ENCODE results near the gene SV2C. TPM values are rescaled to one million over a fixed set of nuclear protein-coding genes. Genes with fewer than 3 reads are reported as not detected.
A peak's percentile ranks its signal among the peaks of the same experiment; 100 is the strongest.

The SV2C gene
- total RNA-seq, 1 experiment from 2014 or later, result not detected

DNA sequence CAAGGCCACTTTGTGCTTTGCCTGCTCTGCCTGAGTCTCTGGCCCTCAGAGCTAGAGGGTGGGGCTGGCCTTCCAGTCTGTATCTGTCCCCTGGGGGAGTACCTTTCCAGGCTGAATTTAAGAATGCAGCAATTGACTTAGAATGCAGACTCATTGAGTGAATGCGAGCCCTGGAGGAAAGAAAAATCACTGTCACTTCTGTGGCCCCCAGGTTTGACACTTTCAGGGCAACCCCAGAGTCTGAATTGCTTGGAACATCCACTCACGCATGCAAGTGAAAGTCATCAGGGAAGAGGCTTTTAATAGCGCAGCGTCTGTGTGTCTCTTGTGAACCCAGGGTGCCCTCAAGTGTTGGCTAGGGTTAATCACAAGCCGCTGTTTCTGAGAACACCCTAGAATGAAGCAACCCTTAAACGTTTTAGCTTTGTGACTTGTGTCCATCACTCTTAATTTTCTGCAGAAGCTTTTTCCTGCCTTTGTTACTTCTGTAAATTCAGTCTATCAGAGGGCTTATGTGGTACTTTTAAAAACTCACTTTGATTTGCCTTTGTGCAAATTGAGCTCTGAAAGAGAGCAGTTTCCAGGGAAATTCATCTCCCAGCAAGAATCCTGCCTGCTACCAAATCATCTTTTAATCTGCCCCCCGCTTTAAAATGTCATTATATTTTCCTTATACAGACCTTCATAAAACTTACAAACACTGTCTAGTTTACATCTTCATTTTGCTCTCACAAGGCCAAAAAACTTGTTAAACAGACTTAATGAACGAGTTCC lies 173.1 kb downstream of the SV2C start:
- peak; percentile 68 for DNase-seq (ENCODE audit: low spot score)

DNA sequence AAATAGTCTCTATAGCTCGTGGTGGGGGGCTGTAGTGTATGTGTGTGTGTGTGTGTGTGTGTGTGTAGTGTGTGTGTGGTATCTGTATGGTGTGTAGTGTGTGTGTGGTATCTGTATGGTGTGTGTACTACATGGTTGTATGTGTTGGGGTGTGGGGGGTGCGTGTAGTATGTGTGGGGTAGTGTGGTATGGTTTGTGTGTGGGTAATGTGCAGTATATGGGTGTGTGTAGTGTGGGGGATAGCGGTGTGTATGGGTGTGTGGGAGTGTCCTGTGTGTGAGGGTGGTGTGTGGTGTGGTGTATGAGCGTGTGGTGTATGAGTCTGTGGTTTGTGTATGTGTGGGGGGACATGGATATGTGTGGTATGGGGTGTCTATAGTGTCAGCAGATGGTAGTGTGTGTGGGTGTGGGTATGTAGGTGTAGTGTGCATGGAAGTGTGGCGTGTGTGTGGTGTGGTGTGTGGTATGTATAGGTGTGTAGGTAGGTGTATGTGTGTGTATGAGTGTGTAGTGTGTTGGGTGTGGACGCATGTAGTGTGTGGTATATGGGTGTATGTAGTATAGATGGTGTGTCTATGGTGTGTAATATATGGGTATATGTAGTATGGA lies 174.1 kb downstream of the SV2C start:
- DNase-seq (ENCODE audit: low spot score), result no peak

DNA sequence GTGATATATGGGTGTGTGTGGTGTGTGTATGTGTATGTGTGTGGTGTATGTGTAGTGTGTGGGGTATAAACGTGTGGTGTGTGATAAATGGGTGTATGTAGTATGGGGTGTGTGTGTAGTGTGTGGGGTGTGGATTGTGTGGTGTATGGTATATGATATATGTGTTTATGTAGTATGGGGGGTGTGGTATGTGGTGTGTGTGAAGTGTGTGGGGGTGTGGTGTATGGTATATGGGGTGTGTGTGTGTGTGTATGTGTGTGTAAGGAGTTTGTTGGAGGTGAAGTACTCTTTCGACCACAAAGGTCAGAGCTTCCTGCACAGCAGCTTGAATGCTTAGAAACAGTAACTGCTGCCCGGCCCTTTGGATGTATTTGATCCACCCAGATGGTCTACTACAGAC lies 174.7 kb downstream of the SV2C start:
- no peak for DNase-seq (ENCODE audit: low spot score)

DNA sequence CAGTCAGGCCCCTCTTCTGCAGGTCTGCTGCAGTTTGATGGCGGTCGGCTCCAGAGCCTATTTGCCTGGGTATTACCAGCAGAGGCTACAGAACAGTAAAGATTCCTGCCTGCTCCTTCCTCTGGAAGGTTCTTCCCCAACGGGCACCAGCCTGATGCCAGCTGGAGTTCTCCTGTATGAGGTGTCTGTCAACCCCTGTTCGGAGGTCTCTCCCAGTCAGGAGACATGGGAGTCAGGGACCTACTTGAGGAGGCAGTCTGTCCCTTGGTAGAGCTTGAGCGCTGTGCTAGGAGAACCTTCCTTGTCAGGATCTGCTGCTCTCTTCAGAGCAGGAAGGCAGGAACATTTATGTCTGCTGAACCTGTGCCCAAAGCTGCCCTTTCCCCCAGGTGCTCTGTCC lies 181.5 kb downstream of the SV2C start:
- no peak for DNase-seq (ENCODE audit: low spot score)

DNA sequence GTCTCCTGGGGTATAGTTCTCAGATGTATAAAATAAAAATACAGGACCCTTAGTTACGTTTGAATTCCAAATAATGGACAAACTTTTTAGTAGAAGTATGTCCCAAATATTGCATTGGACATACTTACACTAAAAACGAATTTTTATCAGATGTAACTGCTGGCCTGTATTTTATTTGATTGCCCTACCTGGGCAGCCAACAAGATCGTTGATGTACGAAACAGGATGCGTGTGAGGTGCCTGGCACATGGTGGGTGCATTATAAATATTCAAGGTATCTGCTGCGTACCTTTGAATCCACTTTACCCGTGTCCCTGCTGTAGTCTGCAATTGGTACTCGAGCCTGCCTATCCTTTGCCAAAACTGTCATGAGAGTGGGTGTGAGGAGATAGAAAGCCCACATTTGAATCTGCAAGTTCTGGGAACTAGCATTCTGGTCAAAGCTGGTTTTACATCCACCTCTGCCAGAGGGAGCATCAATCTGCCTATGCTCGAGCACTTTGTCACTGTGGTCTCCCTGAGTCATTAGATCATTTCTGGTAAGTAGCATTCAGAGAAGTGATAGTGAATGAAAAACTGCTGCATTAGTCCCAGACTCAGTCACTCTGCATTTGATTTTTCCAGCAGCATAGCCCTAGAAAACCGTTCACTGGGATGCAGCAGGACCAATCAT lies 186.2 kb downstream of the SV2C start:
- DNase-seq (ENCODE audit: low spot score), result peak; percentile 53

DNA sequence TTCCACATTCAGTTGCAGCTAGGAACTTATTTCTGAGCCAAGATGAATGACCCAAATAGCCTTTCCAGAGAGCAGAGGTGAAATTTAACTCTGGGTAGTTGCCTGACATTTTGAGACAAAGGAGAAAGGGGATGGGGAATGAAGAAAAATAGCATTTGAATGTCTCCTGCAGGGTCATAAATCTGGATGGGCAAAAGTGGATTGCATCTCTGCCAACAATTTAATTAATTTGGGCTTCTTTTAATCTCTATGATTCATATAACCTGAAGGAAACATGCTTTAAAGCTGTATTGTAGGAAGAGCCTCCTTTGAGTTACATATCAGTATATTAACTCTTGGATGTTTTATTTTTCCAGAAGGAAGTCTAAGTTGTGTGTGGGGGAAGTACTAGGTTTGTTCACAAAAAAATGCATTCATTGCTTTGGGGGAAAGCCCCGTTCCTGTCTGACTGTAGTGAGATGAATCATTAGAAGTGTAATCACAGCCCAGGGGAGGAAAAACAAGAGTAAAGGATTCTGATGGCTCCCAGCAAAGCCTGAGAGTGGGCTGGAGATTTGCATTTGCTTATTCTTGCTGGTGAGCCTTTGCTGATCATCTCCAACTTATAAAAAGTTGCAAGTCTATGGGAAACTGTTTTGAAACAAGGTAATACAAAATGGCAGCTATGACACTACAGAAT lies 186.9 kb downstream of the SV2C start:
- DNase-seq (ENCODE audit: low spot score), result peak; percentile 76

DNA sequence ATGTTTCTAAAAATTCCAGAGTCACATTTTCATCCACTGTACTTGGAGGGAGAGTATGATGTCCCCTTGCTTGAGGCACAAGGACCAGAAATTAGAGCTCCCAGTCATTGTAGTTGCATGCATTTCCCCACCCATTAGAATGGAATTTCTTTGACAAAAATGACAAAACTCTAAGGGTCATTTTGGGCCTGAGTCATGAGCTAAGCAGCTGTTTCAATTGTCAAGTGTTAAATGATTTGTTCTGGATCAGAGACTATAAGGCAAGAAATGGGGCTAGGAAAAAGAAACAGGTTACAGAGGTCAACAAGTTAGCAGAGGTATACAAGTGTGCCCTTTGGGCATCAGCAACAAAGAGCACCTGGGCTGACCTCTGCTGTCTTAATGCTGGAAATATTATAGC lies 188.7 kb downstream of the SV2C start:
- no peak for DNase-seq (ENCODE audit: low spot score)

DNA sequence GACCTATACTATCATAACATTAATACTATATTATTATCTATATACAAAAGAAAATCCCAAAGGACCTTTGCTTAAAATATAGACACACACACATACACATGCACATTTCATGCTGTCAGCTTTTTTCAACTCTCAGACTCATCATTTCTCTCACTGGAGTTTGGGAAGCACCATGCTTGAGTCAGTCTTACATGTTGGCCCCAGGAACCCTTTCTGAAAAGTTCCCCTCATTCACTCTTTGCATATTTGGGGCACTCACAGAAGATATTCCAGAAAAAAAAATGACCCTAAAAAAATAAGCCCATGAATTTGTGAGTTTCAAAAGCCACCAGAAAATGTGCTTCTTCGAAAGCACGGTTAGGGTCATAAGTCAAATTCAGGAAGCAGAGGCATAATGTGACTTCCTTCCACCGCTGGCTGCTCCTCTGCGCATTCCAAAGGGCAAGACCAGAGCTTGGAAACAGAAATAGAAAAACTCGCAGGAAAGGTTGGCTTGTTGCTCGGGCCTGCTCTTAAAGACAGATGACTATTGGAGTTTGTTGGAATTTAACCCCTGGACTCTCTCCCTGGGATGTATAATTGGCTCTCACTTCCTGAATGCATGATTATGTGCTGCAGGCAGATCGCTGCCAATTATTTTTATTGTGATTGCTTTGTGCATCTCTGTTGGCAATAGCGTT lies 190.2 kb downstream of the SV2C start:
- DNase-seq (ENCODE audit: low spot score), result no peak

DNA sequence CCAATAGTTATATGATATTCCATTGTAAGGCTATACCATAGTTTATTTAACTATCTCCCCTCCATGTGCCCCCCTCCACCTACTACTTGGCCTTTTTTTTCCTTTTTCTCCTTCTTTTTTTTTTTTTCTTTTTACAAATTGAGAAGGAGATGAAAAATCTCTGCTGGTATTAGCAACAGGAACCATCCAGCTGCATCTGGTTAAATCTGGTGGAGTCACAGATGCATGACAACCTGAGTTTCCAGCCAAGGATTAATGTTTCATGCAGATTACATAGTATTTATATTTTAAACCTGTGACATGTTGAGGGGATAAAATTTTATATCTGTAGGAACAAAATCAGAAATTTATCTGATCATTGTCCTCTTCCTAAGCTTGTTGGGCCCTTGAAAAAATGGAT lies 191.4 kb downstream of the SV2C start:
- no peak for DNase-seq (ENCODE audit: low spot score)

DNA sequence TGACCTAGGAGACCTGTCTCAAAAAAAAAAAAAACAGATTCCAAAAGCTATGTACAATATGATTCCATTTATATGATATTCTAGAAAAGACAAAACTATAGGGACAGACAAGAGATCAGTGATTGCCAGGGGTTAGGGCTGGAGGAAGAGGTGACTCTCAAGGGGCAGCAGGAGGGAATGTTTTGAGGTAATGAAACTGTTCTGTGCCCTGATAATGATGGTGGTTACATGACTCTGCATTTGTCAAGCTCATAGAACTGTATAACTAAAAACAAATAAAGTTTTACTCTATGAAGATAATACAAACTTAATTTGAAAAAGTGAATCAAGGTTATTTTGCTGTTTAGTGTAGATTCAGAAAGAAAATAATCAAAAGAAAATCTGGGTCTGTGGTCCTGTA lies 194.6 kb downstream of the SV2C start:
- no peak for DNase-seq (ENCODE audit: low spot score)

DNA sequence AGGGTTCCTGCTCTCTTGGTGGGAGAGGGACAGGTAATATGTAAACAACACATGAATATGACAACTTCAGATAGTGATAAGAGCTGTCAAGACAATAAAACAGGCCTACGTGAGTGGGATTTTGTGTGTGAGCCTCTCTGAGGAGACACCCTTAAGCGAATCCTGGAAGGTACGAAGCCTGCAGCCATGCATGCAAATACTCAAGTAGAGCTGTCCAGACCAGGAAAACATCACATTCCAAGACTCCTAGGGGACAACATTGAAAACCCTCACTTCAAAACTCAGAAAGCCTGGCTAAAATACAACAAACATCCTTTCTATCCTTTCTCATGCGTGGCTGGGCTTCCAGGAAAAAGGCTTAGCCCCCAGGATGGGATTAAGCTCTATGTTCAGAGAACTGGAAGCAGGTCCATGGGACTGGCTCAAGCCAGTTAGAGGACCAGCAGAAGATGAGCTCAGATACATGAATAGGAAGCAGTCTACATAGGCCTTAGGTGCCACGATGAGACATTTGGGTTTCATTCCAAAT lies 195.1 kb downstream of the SV2C start:
- DNase-seq (ENCODE audit: low spot score), result no peak

DNA sequence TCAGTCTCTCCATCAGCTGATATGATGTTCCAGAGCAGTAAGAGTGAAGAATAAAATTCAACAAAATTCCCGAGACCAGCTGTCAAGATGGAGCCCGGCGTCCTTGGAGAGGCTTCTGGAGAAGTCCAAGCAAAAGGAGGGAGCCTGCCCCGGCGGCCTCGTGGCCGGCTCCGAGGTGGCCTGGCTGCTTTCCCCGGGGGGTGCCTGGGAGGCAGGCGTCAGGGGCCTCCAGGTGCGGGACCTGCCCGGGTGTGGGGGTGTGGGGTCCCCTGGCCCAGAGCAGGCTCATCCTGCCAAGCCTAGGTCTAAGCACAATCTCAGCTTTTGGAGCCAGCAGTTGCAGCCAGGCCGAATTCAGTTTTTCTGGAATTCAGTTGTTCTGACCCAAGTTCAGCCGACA lies 197.3 kb downstream of the SV2C start:
- no peak for DNase-seq (ENCODE audit: low spot score)

DNA sequence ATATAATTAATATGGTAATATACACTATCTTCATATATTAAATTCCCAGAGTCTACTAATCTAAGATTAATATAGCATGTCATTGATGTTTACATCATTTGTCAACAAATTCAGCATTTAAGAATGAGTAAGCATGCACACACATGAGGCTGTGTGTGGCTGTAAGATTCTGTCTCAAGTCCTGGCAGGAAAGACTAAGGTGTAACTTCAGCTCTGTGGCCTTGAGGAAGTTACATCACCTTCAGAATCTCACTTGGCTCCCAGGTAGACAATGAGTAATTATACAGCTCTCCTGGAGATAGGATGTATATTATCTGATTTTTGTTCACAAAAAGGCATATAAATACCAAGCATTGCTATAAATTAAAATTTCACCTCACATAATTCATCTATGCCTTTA lies 200.5 kb downstream of the SV2C start:
- no peak for DNase-seq (ENCODE audit: low spot score)

DNA sequence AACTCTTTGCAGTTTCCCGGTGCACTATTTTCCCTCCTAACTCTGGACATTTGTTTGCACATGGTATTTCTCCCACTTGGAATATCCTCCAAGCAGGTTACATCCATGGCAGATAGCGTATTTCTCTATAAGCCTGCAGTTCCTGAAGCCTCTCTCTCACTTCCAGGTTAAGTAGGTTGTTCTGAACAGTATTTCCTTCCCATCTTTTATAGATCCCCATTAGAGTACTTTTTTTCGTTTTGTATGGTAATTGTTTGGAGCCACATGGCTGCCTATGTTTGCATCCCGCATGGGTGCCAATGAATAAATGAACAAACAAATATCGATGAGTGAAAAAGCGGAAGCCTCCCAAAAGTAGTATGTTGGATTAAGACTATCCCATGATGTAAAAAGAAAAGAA lies 206.5 kb downstream of the SV2C start:
- no peak for DNase-seq (ENCODE audit: low spot score)

DNA sequence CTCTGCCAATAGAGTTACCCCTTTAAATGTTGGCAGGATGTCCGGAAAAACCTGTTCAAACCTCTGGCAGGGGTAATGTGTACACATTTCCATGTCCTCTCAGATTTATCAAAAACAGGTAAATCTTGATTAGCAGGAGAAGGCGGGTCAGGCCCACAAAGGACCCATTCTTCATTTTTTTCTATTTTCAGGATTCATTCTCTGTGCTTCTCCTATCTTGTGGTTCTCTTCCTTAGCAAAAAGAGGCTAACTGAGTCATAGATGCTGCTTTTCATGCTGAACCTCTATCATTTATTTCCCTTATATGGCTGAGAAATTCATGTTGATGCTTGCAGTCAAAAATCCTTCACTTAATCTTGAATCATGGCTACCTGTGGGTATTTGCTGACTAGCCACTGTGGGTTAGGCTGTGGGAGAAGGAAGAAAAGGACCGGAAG lies 207.2 kb downstream of the SV2C start:
- DNase-seq (ENCODE audit: low spot score), result no peak

DNA sequence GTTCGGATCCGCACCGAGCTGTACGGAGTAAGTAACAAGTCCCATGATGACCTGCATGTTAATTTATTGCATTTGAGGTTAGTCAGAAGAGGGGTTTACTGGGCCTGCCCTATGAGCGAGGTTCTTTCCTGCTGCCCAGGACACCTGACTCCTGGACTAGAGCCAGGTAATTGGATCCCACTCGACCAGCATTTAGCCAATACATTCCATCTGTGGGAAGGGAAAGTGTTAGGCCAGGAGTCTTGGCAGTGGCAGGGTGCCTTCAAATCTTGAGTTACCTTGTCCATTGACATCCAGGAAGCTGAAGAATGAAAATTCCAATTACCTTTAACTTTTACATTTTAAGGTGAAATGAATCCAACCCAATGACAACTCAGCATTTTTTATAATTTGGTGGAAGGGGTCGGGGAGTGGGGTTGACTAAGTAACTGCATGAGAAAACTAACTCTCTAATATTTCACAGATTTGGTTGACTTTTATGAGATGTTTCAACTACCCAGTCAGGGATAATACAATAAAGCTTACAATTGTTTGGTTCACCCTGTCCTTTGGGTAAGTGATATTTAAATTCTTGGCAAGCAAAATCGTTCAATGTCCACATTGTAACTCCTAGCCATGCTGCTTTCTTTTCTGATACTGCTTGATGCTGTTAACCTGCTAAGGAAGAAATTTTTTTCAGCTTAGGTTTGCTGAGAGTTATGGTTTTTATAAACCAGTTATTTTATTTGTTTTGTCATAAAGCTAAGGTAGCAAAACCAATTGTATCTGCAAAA lies 208.3 kb downstream of the SV2C start:
- no peak for DNase-seq (ENCODE audit: low spot score)

DNA sequence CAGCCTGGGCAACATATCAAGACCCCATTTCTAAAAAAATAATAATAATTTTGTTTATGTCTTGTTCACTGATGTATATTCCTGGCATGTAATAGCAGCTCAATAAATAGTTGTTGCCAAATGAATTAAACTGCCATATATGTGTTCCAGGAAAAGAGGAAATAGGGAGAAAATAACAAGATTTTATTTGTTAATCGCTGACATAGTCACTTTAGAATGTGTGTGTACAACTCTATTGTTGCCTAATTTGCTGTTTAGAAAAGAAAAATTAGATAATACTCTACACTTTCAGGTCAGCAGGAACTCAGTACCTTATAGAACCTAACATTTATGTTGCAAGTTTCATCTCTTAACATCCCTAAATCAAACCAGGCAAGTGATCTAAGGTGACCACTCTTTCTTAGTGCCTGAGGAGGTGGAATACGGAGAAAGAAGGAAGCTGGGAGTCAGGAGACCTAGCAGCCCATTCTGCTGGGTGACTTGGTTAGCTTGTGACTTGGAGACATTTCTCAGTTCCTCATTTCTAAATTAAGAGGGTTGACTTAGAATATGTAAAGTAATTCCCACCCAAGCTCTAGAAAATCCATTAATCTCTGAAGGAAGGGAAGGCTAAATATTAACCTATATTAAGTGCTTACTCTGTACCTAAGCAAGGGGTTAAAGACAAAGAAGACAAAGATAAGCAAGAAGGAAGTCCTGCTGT lies 209.6 kb downstream of the SV2C start:
- no peak for DNase-seq (ENCODE audit: low spot score)

DNA sequence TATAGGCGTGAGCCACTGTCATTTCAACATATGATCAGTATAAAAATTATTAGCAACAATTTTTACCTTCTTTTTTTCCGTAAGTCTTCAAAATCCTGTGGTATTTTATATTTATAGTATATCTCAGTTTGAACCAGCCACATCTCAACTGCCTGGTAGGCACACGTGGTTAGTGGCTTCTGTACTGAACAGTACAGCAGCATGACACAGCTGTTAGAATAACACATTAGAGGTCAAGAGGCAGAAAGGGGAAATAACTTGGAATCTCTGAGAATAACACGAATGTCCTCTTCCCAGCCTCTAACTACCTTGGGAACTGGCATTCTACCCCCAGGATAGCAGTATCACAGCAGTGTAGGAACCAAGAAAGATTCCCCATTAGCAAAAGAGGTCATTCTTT lies 211.4 kb downstream of the SV2C start:
- DNase-seq (ENCODE audit: low spot score), result no peak

DNA sequence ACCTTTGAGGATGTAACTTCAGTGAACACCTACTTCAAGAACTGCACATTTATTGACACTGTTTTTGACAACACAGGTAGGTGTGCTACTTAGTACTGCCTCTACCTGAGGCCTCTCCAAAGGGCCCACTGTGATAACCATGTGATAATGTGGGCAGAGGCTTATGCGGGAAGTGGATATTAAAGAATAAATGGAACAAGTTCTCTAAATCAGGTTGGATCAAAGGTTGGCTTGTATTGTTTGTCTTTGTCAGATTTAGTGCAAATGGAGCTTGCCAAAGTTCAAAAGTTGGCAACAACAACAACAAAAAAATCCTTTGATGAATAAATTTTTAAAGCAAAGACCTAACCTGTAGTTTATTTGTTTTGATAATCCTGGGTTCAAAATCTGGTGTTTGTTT lies 215.7 kb downstream of the SV2C start:
- no peak for DNase-seq (ENCODE audit: low spot score)

DNA sequence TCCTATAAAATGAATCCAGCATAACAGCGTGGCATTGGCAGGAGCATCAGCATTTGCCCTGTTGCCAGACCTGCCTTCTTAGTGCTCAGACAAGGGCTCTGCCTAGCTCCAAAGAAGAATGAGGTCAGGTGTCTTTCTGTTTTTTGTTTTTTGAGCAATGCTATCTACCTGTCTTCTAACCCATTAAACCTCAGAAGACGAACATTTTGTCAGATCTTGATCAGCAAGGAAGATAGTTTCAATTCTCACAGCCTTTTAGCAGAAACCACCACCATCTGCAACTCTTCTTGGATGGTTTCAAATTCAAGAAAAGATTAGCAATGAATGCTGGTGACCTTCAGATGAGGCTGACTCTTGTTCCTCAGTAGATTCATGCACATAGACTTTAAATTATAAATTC lies 216.4 kb downstream of the SV2C start:
- DNase-seq (ENCODE audit: low spot score), result no peak
